GM12872 (cell line): ENCODE results near the gene STK10.

Source experiments
- TF ChIP-seq, protein P1 (sequence below): IDR thresholded peaks from 3 replicates; pipeline ENCODE4 v1.5.1; 2011; ENCODE audit warnings: low read depth, mild to moderate bottlenecking, low read length, moderate library complexity; ENCODE audit not compliant: insufficient read depth

The STK10 gene

GRCh38 chr5:172076761-172077244, 111.2 kb downstream of the STK10 start:
- TF ChIP-seq, protein P1, sequence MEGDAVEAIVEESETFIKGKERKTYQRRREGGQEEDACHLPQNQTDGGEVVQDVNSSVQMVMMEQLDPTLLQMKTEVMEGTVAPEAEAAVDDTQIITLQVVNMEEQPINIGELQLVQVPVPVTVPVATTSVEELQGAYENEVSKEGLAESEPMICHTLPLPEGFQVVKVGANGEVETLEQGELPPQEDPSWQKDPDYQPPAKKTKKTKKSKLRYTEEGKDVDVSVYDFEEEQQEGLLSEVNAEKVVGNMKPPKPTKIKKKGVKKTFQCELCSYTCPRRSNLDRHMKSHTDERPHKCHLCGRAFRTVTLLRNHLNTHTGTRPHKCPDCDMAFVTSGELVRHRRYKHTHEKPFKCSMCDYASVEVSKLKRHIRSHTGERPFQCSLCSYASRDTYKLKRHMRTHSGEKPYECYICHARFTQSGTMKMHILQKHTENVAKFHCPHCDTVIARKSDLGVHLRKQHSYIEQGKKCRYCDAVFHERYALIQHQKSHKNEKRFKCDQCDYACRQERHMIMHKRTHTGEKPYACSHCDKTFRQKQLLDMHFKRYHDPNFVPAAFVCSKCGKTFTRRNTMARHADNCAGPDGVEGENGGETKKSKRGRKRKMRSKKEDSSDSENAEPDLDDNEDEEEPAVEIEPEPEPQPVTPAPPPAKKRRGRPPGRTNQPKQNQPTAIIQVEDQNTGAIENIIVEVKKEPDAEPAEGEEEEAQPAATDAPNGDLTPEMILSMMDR: no peak

DNA sequence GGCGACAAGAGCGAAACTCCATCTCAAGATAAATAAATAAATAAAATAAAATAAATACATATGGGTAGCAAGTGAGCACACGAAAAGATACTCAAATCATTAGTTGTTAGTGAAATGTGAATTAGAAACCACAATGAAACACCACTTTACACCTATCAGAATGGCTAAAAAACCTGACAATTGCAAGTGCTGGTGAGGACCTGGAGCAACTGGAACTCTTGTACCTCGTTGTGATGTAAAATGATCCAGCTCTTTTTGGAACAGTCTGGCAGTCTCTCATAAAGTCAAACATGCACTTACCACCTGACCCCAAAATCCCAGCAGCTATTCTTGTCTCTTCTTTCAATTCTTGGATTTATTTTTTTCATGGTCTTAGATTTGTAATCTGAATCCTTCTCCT, 112.4 kb downstream of the STK10 start:
- TF ChIP-seq, protein P1: no peak

- TF ChIP-seq, protein P1: no peak
Measured at GRCh38 chr5:172074896-172075295, 113.1 kb downstream of the STK10 start.

DNA sequence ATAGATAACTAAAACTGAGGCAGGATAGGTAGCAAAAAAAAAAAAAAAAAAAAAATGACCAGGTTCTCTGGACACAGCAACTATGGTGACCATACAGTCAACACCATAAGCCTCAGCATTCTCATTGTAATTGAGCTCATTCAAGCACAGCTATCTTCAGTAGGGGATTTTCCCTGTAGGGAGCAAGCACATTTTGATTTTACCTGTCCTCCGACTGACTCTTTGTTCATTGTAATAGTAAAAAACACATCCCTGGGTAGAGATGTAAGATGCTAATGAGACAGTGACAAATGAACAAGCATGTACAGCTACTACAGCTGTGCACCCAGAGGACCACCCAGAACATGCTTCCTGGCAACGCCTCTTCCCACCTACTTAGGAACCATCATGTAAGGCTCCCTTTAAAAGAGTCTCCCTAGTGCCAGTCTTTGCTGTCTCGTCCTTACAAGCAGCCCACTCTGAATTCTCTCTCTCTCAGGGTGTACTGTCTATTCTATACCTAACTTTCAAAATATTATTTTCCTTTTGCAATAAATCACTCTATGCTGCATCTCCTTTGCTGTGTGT, 116.6 kb downstream of the STK10 start:
- TF ChIP-seq, protein P1: no peak

DNA sequence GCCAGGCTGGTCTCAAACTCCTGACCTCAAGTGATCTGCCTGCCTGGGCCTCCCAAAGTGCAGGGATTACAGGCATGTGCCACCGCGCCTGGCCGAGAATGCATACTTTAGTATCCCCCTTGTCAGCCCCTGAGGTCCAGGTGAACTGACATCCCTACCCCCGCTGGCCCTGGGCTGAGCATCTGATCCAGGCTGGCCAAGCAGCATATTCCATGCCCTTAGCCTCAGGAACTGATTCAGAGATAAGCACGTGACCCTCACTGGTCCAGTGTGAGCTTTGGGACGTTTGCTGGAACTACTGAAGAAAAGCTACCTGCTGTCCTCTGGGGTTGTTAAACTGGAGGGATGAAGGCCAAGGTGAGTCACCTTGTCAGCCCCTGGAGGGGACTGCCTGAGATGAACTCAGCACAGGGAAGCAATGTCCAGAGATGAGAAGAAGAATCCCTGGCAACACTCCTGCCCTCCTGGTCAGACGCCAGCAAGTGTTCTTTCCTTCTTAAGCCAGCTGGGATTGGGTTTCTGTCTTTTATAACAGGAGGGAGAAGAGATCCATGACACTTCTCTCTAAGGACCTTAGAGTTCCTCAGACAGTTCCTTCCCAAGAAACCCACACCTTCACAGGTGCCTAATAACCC, 122.5 kb downstream of the STK10 start:
- TF ChIP-seq, protein P1: no peak

GRCh38 chr5:172064766-172065165, 123.3 kb downstream of the STK10 start:
- TF ChIP-seq, protein P1: no peak

DNA sequence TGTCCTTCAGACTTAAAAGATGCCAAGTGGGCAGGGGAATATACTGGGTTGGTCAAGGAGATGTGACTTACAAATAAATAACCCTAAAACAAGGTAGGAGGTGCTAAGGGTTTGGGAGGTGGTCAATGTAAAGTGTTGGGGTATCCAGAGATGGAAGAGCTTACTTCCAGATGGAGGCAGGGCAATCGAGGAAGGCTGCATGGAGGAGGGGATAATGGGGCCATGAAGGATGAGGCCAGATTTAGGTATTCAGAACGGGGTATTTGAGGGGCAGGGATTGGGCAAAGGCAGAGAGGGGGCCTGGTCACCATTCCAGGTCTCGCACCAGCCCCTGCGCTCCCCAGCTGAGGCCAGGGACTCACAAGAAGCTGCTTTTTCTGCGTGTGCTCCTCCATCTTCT, 123.7 kb downstream of the STK10 start:
- TF ChIP-seq, protein P1: no peak
